IPS-18c (cell line): ENCODE data around the gene DOCK4.

Experiments used
- H3K4me3 ChIP-seq: 2 replicates; pipeline ENCODE4 v1.7.0; 2013; ENCODE audit warnings: low read depth, mild to moderate bottlenecking, low read length, moderate library complexity; ENCODE audit not compliant: insufficient read depth
- H3K9me3 ChIP-seq: one replicate; pipeline ENCODE4 v1.6.1; 2013; ENCODE audit warnings: mild to moderate bottlenecking, low read length, moderate library complexity; ENCODE audit not compliant: control insufficient read depth, insufficient read depth

Gene DOCK4

GRCh38 chr7:112110651-112111050 is 95.5 kb downstream of the DOCK4 start:
- Histone ChIP-seq H3K9me3 (peaks cover 2% of the 10 kb centered on the region), H3K4me3 (no peak overlapping the region)

- Histone ChIP-seq H3K4me3 (no peak overlapping the region), H3K9me3 (peaks cover 2% of the 10 kb centered on the region)
Measured at GRCh38 chr7:112110175-112110574, 96.0 kb downstream of the DOCK4 start.

GRCh38 chr7:112108981-112109380 is 97.2 kb downstream of the DOCK4 start:
- peaks cover 2% of the 10 kb centered on the region for H3K9me3 ChIP-seq
- no peak overlapping the region for H3K4me3 ChIP-seq

GRCh38 chr7:112105584-112106530 is 100.3 kb downstream of the DOCK4 start:
- Histone ChIP-seq H3K4me3 (no peak overlapping the region), H3K9me3 (peaks cover 2% of the 10 kb centered on the region)

GRCh38 chr7:112104120-112104519 is 102.1 kb downstream of the DOCK4 start:
- Histone ChIP-seq H3K9me3 (no peaks in the 10 kb centered on the region), H3K4me3 (no peak overlapping the region)

GRCh38 chr7:112103246-112103645 is 103.0 kb downstream of the DOCK4 start:
- no peaks in the 10 kb centered on the region for H3K9me3 ChIP-seq
- no peak overlapping the region for H3K4me3 ChIP-seq

- no peaks in the 10 kb centered on the region for H3K9me3 ChIP-seq
- H3K4me3 ChIP-seq = no peak overlapping the region
Measured at GRCh38 chr7:112101201-112101846, 104.9 kb downstream of the DOCK4 start.

GRCh38 chr7:112097524-112097923 is 108.7 kb downstream of the DOCK4 start:
- no peaks in the 10 kb centered on the region for H3K9me3 ChIP-seq
- H3K4me3 ChIP-seq = no peak overlapping the region

- no peak overlapping the region for H3K4me3 ChIP-seq
- no peaks in the 10 kb centered on the region for H3K9me3 ChIP-seq
Measured at GRCh38 chr7:112093409-112093808, 112.8 kb downstream of the DOCK4 start.

GRCh38 chr7:112092709-112093395 is 113.3 kb downstream of the DOCK4 start:
- no peak overlapping the region for H3K4me3 ChIP-seq
- no peaks in the 10 kb centered on the region for H3K9me3 ChIP-seq

GRCh38 chr7:112092306-112092705 is 113.9 kb downstream of the DOCK4 start:
- Histone ChIP-seq H3K4me3 (no peak overlapping the region), H3K9me3 (no peaks in the 10 kb centered on the region)

- H3K9me3 ChIP-seq = no peaks in the 10 kb centered on the region
- H3K4me3 ChIP-seq = no peak overlapping the region
Measured at GRCh38 chr7:112091768-112092167, 114.4 kb downstream of the DOCK4 start.

GRCh38 chr7:112089551-112089950 is 116.6 kb downstream of the DOCK4 start:
- Histone ChIP-seq H3K9me3 (no peaks in the 10 kb centered on the region), H3K4me3 (no peak overlapping the region)

GRCh38 chr7:112088484-112089016 is 117.6 kb downstream of the DOCK4 start:
- H3K9me3 ChIP-seq = no peaks in the 10 kb centered on the region
- H3K4me3 ChIP-seq = no peak overlapping the region

GRCh38 chr7:112086496-112087254 is 119.5 kb downstream of the DOCK4 start:
- H3K9me3 ChIP-seq = no peaks in the 10 kb centered on the region
- H3K4me3 ChIP-seq = no peak overlapping the region

GRCh38 chr7:112084520-112084971 is 121.7 kb downstream of the DOCK4 start:
- no peak overlapping the region for H3K4me3 ChIP-seq

More at GRCh38 chr7:112084520-112084971, 121.7 kb downstream of the DOCK4 start:
- no peaks in the 10 kb centered on the region for H3K9me3 ChIP-seq
